ENCODE data around the gene PPOX. TPM values are rescaled to one million over a fixed set of nuclear protein-coding genes. Genes with fewer than 3 reads are reported as not detected.

Gene PPOX
- total RNA-seq, 2 experiments from 2014 or later: 24.9 to 26.0 TPM

DNA sequence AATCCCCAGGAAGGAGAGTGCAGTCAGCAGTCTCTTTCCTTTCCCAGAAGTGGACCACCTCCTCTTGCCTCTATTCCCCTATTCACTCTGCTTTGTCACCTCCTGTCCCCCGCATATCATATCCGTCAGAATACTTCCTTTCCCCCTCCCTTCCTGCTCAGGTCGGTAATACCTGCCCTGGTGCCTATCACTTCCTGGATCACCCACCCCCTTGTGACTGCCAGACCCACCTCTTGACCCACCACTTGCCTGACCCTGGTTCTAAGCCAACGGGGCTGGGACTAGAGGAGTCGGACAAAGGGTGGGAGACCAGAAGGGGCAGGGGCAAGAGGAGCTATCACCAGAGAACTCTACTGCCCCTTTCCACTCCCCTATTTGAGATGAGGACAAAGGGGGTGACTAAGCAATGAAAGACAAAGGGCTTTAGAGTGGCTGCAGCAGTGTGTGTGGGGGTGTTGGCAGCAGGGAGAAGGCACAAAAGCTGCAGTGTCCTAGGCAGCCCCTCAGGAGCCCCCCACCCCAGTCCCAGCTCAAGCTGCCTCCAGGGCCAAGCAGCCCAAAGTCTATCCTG, 34.3 kb downstream of the PPOX start:
- peak overlapping the region; percentile 65 for H3K4me3 Mint-ChIP-seq
- CTCF ChIA-PET: interaction anchor here (1.1 to 13.3 kb wide), 5 partner anchors 8 to 105 kb away, joined by 3 to 196 read pairs (median 12); partner anchors contain the start of genes APOA2, PPOX and TOMM40L
- no peaks in the 10 kb centered on the region for H3K9me3 Mint-ChIP-seq
- H3K4me1 Mint-ChIP-seq (ENCODE audit: low read depth): peaks cover 67% of the 10 kb centered on the region
- DNase-seq: peak; percentile 67
- H3K36me3 Mint-ChIP-seq (ENCODE audit: low read depth): peaks cover 20% of the 10 kb centered on the region
- H3K27me3 Mint-ChIP-seq (ENCODE audit: low read depth): no peaks in the 10 kb centered on the region
- H3K27ac Mint-ChIP-seq: peak overlapping the region; percentile 89
- intact Hi-C loops (cut with micrococcal nuclease): no loop called here

DNA sequence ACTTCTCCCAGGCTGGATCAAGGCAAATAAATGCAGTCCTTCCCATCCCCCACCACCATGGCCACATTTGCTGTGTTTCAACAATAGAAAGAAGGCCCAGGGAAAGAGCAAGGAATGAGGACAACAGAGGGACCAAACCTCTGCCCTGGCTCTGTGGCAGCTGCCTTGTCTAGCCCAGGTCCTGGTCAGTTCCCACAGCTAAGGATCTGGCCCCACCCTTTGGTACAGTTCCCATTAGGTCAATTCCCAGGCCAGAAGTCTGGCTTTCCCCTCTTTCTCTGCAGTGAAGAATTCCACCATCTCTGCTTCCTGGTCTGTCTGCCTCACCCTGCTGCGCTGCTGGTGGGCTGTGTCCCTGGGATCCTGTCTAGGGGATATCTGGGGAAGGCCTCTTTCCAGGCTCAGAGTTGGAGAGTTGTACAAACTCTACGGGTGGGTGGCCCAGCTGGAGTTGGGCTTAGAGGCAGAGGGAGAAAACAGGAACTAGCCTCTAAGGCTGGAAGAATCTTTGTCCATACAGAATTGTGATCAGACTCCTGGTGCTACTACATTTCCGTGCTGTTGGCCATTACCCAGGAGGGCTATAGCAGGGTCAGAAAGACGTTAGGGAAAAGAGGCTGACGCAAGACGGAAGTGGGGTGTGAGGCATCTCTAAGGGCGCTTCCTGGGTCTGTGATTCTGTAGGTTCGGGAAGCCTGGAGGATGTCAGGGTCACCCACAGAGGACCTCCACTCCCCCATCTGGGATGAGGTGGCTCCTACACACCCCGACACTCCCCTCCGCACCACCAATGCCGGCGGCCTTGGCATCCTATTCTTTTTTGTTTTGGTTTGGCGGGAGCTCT, 35.0 kb downstream of the PPOX start:
- intact Hi-C loops (cut with micrococcal nuclease): no loop called here
- Mint-ChIP-seq H3K36me3 (ENCODE audit: low read depth) (peaks cover 25% of the 10 kb centered on the region), H3K4me3 (peak overlapping the region; percentile 92), H3K4me1 (ENCODE audit: low read depth) (peaks cover 67% of the 10 kb centered on the region), H3K27ac (peak overlapping the region; percentile 89), H3K27me3 (ENCODE audit: low read depth) (no peaks in the 10 kb centered on the region), H3K9me3 (no peaks in the 10 kb centered on the region)
- CTCF ChIA-PET: interaction anchor here (0.6 to 13.3 kb wide), 8 partner anchors 9 to 181 kb away, joined by 3 to 196 read pairs (median 8); partner anchors contain the start of genes APOA2, PPOX and TOMM40L
- DNase-seq: peak; percentile 26

GRCh38 chr1:161201836-161202712, 35.8 kb downstream of the PPOX start, which contains the start of gene NDUFS2:
Gene NDUFS2, plus strand, starts transcription at chr1:161202367. Its CDS starts 19 bp downstream, at chr1:161202386.
- CTCF ChIA-PET: interaction anchor here (0.6 to 13.3 kb wide), 11 partner anchors 9 to 394 kb away, joined by 3 to 196 read pairs (median 5); partner anchors contain the start of genes APOA2, PPOX, TOMM40L and UFC1
- H3K4me1 Mint-ChIP-seq (ENCODE audit: low read depth): peaks cover 75% of the 10 kb centered on the region
- no peaks in the 10 kb centered on the region for H3K9me3 Mint-ChIP-seq
- H3K4me3 Mint-ChIP-seq: peak within 1 kb of the TSS; percentile 92
- intact Hi-C loops (cut with micrococcal nuclease): loop anchor here (1.0 to 2.0 kb wide), 6 partner anchors 17 to 157 kb away; partner anchors contain the start of genes DEDD, PPOX, USF1 and USP21
- peak within 1 kb of the TSS; percentile 89 for H3K27ac Mint-ChIP-seq
- DNase-seq: peak; percentile 99
- no peaks in the 10 kb centered on the region for H3K27me3 Mint-ChIP-seq (ENCODE audit: low read depth)
- H3K36me3 Mint-ChIP-seq (ENCODE audit: low read depth): peaks cover 30% of the 10 kb centered on the region

DNA sequence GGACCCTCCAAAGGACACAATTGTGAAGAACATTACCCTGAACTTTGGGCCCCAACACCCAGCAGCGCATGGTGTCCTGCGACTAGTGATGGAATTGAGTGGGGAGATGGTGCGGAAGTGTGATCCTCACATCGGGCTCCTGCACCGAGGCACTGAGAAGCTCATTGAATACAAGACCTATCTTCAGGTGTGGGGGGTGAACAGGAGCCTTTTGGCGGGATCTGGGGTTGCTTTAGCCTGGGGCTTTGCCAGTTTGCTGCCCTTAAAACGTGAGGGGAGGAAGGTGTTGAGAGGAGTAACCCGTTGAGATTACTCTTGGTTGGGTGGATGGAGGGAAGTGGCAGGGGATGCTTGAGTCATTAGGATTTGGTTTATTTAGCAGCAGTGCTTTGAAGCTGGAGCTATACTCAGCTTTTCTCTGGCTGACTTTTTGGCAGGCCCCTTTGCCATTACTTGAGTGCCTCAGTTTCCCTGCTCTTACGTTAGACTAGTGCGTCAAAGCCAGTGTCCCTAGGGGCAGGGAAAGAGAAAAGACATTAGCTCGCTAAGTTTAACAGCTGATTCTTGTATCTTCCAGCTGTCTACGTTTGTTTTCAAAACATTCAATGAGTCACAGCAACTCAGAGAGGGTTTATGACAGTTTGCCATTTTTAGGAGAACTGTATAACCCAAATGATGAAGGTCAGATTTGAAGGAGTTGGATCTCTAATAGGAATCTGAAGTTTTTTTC, 40.4 kb downstream of the PPOX start:
- Mint-ChIP-seq H3K27me3 (ENCODE audit: low read depth) (no peaks in the 10 kb centered on the region), H3K36me3 (ENCODE audit: low read depth) (peaks cover 51% of the 10 kb centered on the region), H3K27ac (peak overlapping the region; percentile 31), H3K9me3 (no peaks in the 10 kb centered on the region), H3K4me3 (no peak overlapping the region), H3K4me1 (ENCODE audit: low read depth) (peaks cover 60% of the 10 kb centered on the region)
- DNase-seq: no peak
- CTCF ChIA-PET: interaction anchor here (0.6 to 13.3 kb wide), 7 partner anchors 14 to 641 kb away, joined by 3 to 196 read pairs (median 22); partner anchors contain the start of genes APOA2, PPOX and TOMM40L
- intact Hi-C loops (cut with micrococcal nuclease): no loop called here

- CTCF ChIA-PET: interaction anchor here (1.6 to 13.3 kb wide), 4 partner anchors 15 to 175 kb away, joined by 5 to 196 read pairs (median 59); partner anchors contain the start of genes APOA2, PPOX and TOMM40L
- Mint-ChIP-seq H3K4me3 (no peak overlapping the region), H3K27ac (no peak overlapping the region), H3K36me3 (ENCODE audit: low read depth) (peaks cover 56% of the 10 kb centered on the region), H3K27me3 (ENCODE audit: low read depth) (no peaks in the 10 kb centered on the region), H3K9me3 (no peaks in the 10 kb centered on the region), H3K4me1 (ENCODE audit: low read depth) (peaks cover 56% of the 10 kb centered on the region)
- intact Hi-C loops (cut with micrococcal nuclease): no loop called here
- peak; percentile 39 for DNase-seq
These were observed 40.9 kb downstream of the PPOX start for GRCh38 chr1:161207173-161207572.

DNA sequence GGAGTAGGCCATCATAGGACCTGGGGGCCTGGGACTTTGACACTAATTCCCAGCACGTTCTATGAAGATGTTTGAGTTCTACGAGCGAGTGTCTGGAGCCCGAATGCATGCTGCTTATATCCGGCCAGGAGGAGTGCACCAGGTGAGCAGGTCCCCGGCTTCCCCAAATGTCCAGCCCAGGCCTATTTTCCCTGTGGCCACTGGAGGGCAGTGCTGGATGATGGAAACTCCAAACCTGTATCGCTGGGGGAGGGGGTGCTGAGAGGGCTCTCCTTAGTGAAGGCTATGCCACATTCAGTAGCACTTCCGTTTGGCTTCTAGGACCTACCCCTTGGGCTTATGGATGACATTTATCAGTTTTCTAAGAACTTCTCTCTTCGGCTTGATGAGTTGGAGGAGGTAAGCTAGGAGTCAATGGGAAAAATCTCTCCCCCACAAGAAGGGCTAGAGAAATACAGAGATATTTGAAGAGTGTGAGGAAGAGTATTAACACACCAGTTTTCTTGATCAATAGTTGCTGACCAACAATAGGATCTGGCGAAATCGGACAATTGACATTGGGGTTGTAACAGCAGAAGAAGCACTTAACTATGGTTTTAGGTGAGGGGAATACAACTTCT, 43.7 kb downstream of the PPOX start:
- Mint-ChIP-seq H3K4me3 (no peak overlapping the region), H3K4me1 (ENCODE audit: low read depth) (peaks cover 37% of the 10 kb centered on the region), H3K9me3 (no peaks in the 10 kb centered on the region), H3K27me3 (ENCODE audit: low read depth) (no peaks in the 10 kb centered on the region), H3K27ac (peak overlapping the region; percentile 50), H3K36me3 (ENCODE audit: low read depth) (peaks cover 61% of the 10 kb centered on the region)
- peak; percentile 86 for DNase-seq
- intact Hi-C loops (cut with micrococcal nuclease): loop anchor here (1.0 kb wide), 1 partner anchor 15 kb away; no protein-coding TSS in a partner anchor
- CTCF ChIA-PET: interaction anchor here (0.8 to 13.3 kb wide), 9 partner anchors 8 to 172 kb away, joined by 3 to 196 read pairs (median 9); partner anchors contain the start of genes ADAMTS4, APOA2, NDUFS2 and TOMM40L

- no peak overlapping the region for H3K27ac Mint-ChIP-seq
- no peak overlapping the region for H3K4me3 Mint-ChIP-seq
- peaks cover 43% of the 10 kb centered on the region for H3K36me3 Mint-ChIP-seq (ENCODE audit: low read depth)
- peaks cover 42% of the 10 kb centered on the region for H3K4me1 Mint-ChIP-seq (ENCODE audit: low read depth)
- CTCF ChIA-PET: no interaction called here
- intact Hi-C loops (cut with micrococcal nuclease): no loop called here
- DNase-seq: no peak
- H3K27me3 Mint-ChIP-seq (ENCODE audit: low read depth): no peaks in the 10 kb centered on the region
- H3K9me3 Mint-ChIP-seq: no peaks in the 10 kb centered on the region
These were observed 48.1 kb downstream of the PPOX start for GRCh38 chr1:161214369-161214768.

GRCh38 chr1:161215076-161215475, 48.9 kb downstream of the PPOX start, which contains the start of gene FCER1G:
Gene FCER1G, plus strand, starts transcription at chr1:161215295. Its CDS starts 27 bp downstream, at chr1:161215322.
- Mint-ChIP-seq H3K4me3 (no peak within 1 kb of the TSS), H3K4me1 (ENCODE audit: low read depth) (peaks cover 44% of the 10 kb centered on the region), H3K27me3 (ENCODE audit: low read depth) (no peaks in the 10 kb centered on the region)

GRCh38 chr1:161216945-161217712, 50.9 kb downstream of the PPOX start:
- CTCF ChIA-PET: interaction anchor here (0.9 to 13.2 kb wide), 5 partner anchors 9 to 165 kb away, joined by 4 to 196 read pairs (median 16); partner anchors contain the start of genes NDUFS2 and TOMM40L
- no peak for DNase-seq
- H3K4me3 Mint-ChIP-seq: no peak overlapping the region
- peaks cover 25% of the 10 kb centered on the region for H3K36me3 Mint-ChIP-seq (ENCODE audit: low read depth)
- H3K4me1 Mint-ChIP-seq (ENCODE audit: low read depth): peaks cover 55% of the 10 kb centered on the region
- H3K27me3 Mint-ChIP-seq (ENCODE audit: low read depth): no peaks in the 10 kb centered on the region
- no peaks in the 10 kb centered on the region for H3K9me3 Mint-ChIP-seq
- intact Hi-C loops (cut with micrococcal nuclease): no loop called here
- H3K27ac Mint-ChIP-seq: no peak overlapping the region

More at GRCh38 chr1:161215076-161215475, 48.9 kb downstream of the PPOX start, which contains the start of gene FCER1G:
- CTCF ChIA-PET: interaction anchor here (3.1 kb wide), 1 partner anchor 11 kb away, joined by 20 read pairs; the partner anchor contains the start of gene TOMM40L
- intact Hi-C loops (cut with micrococcal nuclease): no loop called here
- DNase-seq: no peak
- Mint-ChIP-seq H3K9me3 (no peaks in the 10 kb centered on the region), H3K36me3 (ENCODE audit: low read depth) (peaks cover 36% of the 10 kb centered on the region), H3K27ac (no peak within 1 kb of the TSS)

GRCh38 chr1:161217831-161218230, 51.6 kb downstream of the PPOX start:
- peaks cover 22% of the 10 kb centered on the region for H3K36me3 Mint-ChIP-seq (ENCODE audit: low read depth)
- peaks cover 55% of the 10 kb centered on the region for H3K4me1 Mint-ChIP-seq (ENCODE audit: low read depth)
- H3K27ac Mint-ChIP-seq: no peak overlapping the region
- DNase-seq: no peak
- H3K9me3 Mint-ChIP-seq: no peaks in the 10 kb centered on the region
- no peaks in the 10 kb centered on the region for H3K27me3 Mint-ChIP-seq (ENCODE audit: low read depth)
- intact Hi-C loops (cut with micrococcal nuclease): no loop called here
- CTCF ChIA-PET: interaction anchor here (0.6 to 13.2 kb wide), 5 partner anchors 8 to 73 kb away, joined by 3 to 196 read pairs (median 16); partner anchors contain the start of genes NDUFS2 and TOMM40L
- no peak overlapping the region for H3K4me3 Mint-ChIP-seq
